Measurements from ENCODE around the gene STUB1. TPM values are rescaled to one million over a fixed set of nuclear protein-coding genes. Genes with fewer than 3 reads are reported as not detected.

The STUB1 gene
- total RNA-seq, 2 donors from 2014 or later = 63.3 to 205 TPM

GRCh38 chr16:662597-662996 lies 17.6 kb upstream of the STUB1 start:
- Histone ChIP-seq H3K36me3 (replicated peaks in 1 of 2; ENCODE audit: insufficient read depth in 1 of 2, low read depth in 2 of 2) (no peaks in the 10 kb centered on the region), H3K27ac (peak overlapping the region in 1 of 4 donors; percentile 10), H3K9me3 (no peaks in the 10 kb centered on the region), H3K4me3 (no peak overlapping the region), H3K27me3 (no peaks in the 10 kb centered on the region), H3K4me1 (peaks cover 24% of the 10 kb centered on the region)
- DNase-seq = no peak
- no peak for TF ChIP-seq POLR2A (IDR thresholded peaks at IDR 0.05)
- no peak for TF ChIP-seq CTCF (IDR thresholded peaks at IDR 0.05)
- 88 to 90% methylated on average over 6 to 21 of the region's 21 CpGs for WGBS, 2 donors
- ATAC-seq = no peak
- intact Hi-C loops (cut with DNase I) = no loop called here

- TF ChIP-seq CTCF (IDR thresholded peaks at IDR 0.05) = no peak
- TF ChIP-seq POLR2A (IDR thresholded peaks at IDR 0.05) = no peak
- no peak for ATAC-seq
- H3K4me1 ChIP-seq = peaks cover 28% of the 10 kb centered on the region
- H3K27ac ChIP-seq = no peak overlapping the region
- no peak overlapping the region for H3K4me3 ChIP-seq
- 85 to 94% methylated on average over 5 to 10 of the region's 13 CpGs for WGBS, 2 donors
- DNase-seq = no peak
- peaks cover 0 to 10% of the 10 kb centered on the region in 2 donors for H3K36me3 ChIP-seq (replicated peaks in 1 of 2; ENCODE audit: insufficient read depth in 1 of 2, low read depth in 2 of 2)
- intact Hi-C loops (cut with DNase I) = no loop called here
- H3K27me3 ChIP-seq = no peaks in the 10 kb centered on the region
- no peaks in the 10 kb centered on the region for H3K9me3 ChIP-seq
Measured at GRCh38 chr16:666572-666971, 13.6 kb upstream of the STUB1 start.

GRCh38 chr16:667113-667779 lies 13.0 kb upstream of the STUB1 start:
- Histone ChIP-seq H3K4me3 (no peak overlapping the region), H3K27ac (peak overlapping the region in 3 of 4 donors; percentile 57 to 80 (median 75)), H3K4me1 (peaks cover 23% of the 10 kb centered on the region), H3K36me3 (replicated peaks in 1 of 2; ENCODE audit: insufficient read depth in 1 of 2, low read depth in 2 of 2) (peaks cover 0 to 14% of the 10 kb centered on the region in 2 donors), H3K27me3 (no peaks in the 10 kb centered on the region), H3K9me3 (no peaks in the 10 kb centered on the region)
- WGBS, 2 donors = 73 to 77% methylated on average over 16 to 22 of the region's 22 CpGs
- intact Hi-C loops (cut with DNase I) = no loop called here
- ATAC-seq (peak; percentile 2), DNase-seq (peak in 1 of 4 donors; percentile 36)
- no peak for TF ChIP-seq POLR2A (IDR thresholded peaks at IDR 0.05)
- TF ChIP-seq CTCF (IDR thresholded peaks at IDR 0.05) = no peak

- peaks cover 23% of the 10 kb centered on the region for H3K4me1 ChIP-seq
- ATAC-seq (peak; percentile 97), DNase-seq (peak; percentile 93 to 94 (median 94))
- intact Hi-C loops (cut with DNase I) = no loop called here
- peaks cover 0 to 21% of the 10 kb centered on the region in 2 donors for H3K36me3 ChIP-seq (replicated peaks in 1 of 2; ENCODE audit: insufficient read depth in 1 of 2, low read depth in 2 of 2)
- WGBS, 2 donors = 0% methylated on average over 13 to 68 of the region's 78 CpGs
- H3K9me3 ChIP-seq = no peaks in the 10 kb centered on the region
- H3K27ac ChIP-seq = peak within 1 kb of the TSS; percentile 42 to 80 (median 66)
- no peaks in the 10 kb centered on the region for H3K27me3 ChIP-seq
- peak; percentile 56 to 99 (median 92) for TF ChIP-seq CTCF (IDR thresholded peaks at IDR 0.05)
- TF ChIP-seq POLR2A (IDR thresholded peaks at IDR 0.05) = peak in 2 of 3 donors; percentile 56 to 76
- H3K4me3 ChIP-seq = peak within 1 kb of the TSS; percentile 70 to 73
Measured at GRCh38 chr16:667780-668518, 12.3 kb upstream of the STUB1 start, which contains the start of gene RHOT2. Gene RHOT2, plus strand, starts transcription at chr16:668132. Its CDS starts 68 bp downstream, at chr16:668200.
